T-helper 17 cell (primary cell): Measurements from ENCODE around the gene TECR. TPM values are rescaled to one million over a fixed set of nuclear protein-coding genes. Genes with fewer than 3 reads are reported as not detected.

Experiments
- ATAC-seq: fragments of 150-1000 bp; cut with Tn5 transposase; 2 replicates; pipeline ENCODE4 v1.10.0; 2021; ENCODE audit warnings: mild to moderate bottlenecking, moderate library complexity
- DNase-seq, 3 donors: peaks; one replicate each; pipeline versions ENCODE4 v3.0.0 to v3.0.0-alpha.2; 2020 to 2021
- H3K9me3 ChIP-seq: one replicate; pipeline ENCODE4 v1.7.0; 2013; ENCODE audit warnings: low read length, mild to moderate bottlenecking; ENCODE audit not compliant: control insufficient read depth, poor library complexity, severe bottlenecking
- H3K27ac Mint-ChIP-seq: one replicate; pipeline ENCODE4 v1.8.0; 2022; ENCODE audit warnings: mild to moderate bottlenecking, moderate library complexity, mixed read lengths
- H3K27me3 Mint-ChIP-seq: one replicate; pipeline ENCODE4 v1.8.0; 2022; ENCODE audit warnings: mixed read lengths
- H3K36me3 Mint-ChIP-seq: one replicate; pipeline ENCODE4 v1.8.0; 2022; ENCODE audit warnings: low read depth, mixed read lengths
- H3K4me1 Mint-ChIP-seq: one replicate; pipeline ENCODE4 v1.8.0; 2022; ENCODE audit warnings: mild to moderate bottlenecking, mixed read lengths
- H3K4me3 Mint-ChIP-seq: one replicate; pipeline ENCODE4 v1.8.0; 2022; ENCODE audit warnings: mild to moderate bottlenecking, moderate library complexity, mixed read lengths
- total RNA-seq, 4 donors: library from RNA in 2 of 4; stranded (reverse) in 2 of 4; gene quantifications; one replicate each; pipeline ENCODE4 v1.2.3 and lab custom pipeline; 2022 to 2026

The TECR gene
- total RNA-seq, 2 donors from 2014 or later = 111 to 125 TPM

DNA sequence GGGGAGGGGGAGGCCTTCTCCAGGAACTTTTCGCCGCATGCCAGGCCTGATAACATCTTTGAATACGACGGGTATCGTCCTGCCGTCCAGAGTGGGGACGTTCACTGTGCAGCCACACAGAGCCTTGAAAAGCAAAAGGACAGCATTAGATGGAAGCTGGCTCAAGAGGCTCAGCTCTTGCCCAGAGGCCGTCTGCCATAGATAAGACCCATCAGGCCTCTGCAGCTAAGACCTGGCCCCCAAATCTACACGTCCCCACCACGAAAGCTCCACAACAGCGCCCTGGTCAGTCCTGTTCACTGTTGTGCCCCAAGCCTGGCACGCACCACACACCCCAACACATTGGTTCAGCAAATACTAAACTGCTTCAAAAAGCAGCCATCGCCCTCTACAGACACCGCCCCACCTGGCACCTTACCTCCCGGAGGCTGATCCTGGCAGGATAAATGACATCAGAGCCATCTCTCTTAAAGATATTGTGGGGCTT lies 13.3 kb upstream of the TECR start:
- H3K4me3 Mint-ChIP-seq = peak overlapping the region; percentile 94
- peaks cover 36% of the 10 kb centered on the region for H3K4me1 Mint-ChIP-seq
- H3K9me3 ChIP-seq = no peaks in the 10 kb centered on the region
- no peak for ATAC-seq
- peak overlapping the region; percentile 99 for H3K27ac Mint-ChIP-seq
- H3K27me3 Mint-ChIP-seq = no peaks in the 10 kb centered on the region
- DNase-seq = no peak
- peaks cover 8% of the 10 kb centered on the region for H3K36me3 Mint-ChIP-seq

DNA sequence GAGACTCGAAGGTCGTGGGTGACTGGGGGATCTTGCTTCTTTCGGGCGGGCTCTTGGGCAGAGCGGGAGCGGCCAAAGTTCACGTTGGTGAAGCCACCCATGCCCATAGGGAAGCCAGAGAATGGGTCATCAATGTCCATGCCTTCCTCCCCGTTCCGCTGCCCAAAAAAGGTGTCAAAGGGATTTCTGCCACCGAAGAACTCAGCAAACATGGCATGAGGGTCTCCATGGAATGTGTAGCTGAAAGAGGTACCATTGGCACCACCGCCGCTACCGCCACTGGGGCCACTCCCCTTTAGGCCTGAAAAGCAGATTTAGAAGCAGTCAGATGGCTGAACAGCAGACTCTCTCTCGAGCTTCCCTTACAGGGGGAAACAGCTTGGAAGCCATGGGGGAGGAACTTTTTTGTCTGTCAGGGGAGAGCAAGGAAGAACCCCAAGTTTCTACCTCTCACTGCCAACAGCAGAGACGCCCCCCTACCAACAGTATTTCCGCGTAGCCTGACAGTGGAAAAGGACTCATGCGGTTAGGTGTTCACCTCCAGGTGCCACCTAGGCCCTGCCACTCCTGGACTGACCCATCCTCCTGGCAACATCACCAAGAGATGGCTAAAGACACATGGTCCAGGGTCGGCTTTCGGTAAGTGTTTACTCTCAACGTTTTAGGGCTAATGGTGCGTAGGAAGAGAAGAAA lies 12.5 kb upstream of the TECR start:
- ATAC-seq (no peak), DNase-seq (no peak)
- H3K9me3 ChIP-seq = no peaks in the 10 kb centered on the region
- Mint-ChIP-seq H3K27me3 (no peaks in the 10 kb centered on the region), H3K4me3 (peak overlapping the region; percentile 94), H3K36me3 (peaks cover 8% of the 10 kb centered on the region), H3K27ac (peak overlapping the region; percentile 99), H3K4me1 (peaks cover 42% of the 10 kb centered on the region)

GRCh38 chr19:14517446-14517839 lies 12.0 kb upstream of the TECR start:
- no peak for ATAC-seq
- H3K27me3 Mint-ChIP-seq = no peaks in the 10 kb centered on the region
- H3K9me3 ChIP-seq = no peaks in the 10 kb centered on the region
- no peak for DNase-seq
- peaks cover 8% of the 10 kb centered on the region for H3K36me3 Mint-ChIP-seq
- H3K4me1 Mint-ChIP-seq = peaks cover 48% of the 10 kb centered on the region
- peak overlapping the region; percentile 99 for H3K27ac Mint-ChIP-seq
- peak overlapping the region; percentile 94 for H3K4me3 Mint-ChIP-seq

DNA sequence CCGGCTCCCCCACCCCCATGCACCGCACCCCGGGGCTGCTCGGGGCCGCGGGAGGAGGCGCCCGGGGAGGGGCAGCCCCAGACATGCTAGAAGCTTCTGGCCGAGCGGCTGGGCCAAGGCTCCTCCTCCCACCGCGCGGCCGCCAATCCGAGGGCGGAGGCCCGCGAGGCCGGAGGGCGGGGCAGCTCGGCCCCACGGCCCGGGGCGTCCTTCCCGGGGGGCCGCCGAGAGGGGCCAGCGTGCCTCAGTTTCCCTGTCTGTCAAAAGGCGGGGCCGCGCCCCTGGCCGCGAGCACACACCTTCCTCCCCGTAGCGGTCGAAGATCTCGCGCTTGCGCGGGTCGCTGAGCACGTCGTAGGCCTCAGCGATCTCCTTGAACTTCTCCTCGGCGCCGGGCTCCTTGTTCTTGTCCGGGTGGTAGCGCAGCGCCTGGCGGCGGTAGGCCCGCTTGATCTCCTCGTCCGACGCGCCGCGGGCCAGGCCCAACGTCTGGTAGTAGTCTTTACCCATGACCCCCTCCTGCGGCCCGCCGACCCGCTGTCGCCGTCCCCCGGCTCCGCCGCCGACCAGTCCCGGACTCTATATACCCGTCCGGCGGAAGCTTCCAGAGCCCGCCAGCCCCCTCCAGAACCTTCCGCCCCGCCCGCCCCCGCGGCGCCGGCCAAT lies 11.4 kb upstream of the TECR start, which contains the start of gene DNAJB1:
TSS of gene DNAJB1 (minus strand) at position 558 of the 666 bp plus-strand sequence. CDS start at position 510, 48 bp downstream.
- H3K27me3 Mint-ChIP-seq = no peaks in the 10 kb centered on the region
- peak within 1 kb of the TSS; percentile 94 for H3K4me3 Mint-ChIP-seq
- peak within 1 kb of the TSS; percentile 99 for H3K27ac Mint-ChIP-seq
- peak; percentile 56 for ATAC-seq
- H3K36me3 Mint-ChIP-seq = peaks cover 8% of the 10 kb centered on the region
- peaks cover 53% of the 10 kb centered on the region for H3K4me1 Mint-ChIP-seq
- H3K9me3 ChIP-seq = no peaks in the 10 kb centered on the region
- DNase-seq = peak; percentile 52 to 58 (median 56)

- DNase-seq = no peak
- peaks cover 8% of the 10 kb centered on the region for H3K36me3 Mint-ChIP-seq
- H3K27ac Mint-ChIP-seq = peak overlapping the region; percentile 99
- peak overlapping the region; percentile 94 for H3K4me3 Mint-ChIP-seq
- ATAC-seq = no peak
- no peaks in the 10 kb centered on the region for H3K27me3 Mint-ChIP-seq
- peaks cover 58% of the 10 kb centered on the region for H3K4me1 Mint-ChIP-seq
- H3K9me3 ChIP-seq = no peaks in the 10 kb centered on the region
Measured at GRCh38 chr19:14519245-14519859, 10.0 kb upstream of the TECR start.

DNA sequence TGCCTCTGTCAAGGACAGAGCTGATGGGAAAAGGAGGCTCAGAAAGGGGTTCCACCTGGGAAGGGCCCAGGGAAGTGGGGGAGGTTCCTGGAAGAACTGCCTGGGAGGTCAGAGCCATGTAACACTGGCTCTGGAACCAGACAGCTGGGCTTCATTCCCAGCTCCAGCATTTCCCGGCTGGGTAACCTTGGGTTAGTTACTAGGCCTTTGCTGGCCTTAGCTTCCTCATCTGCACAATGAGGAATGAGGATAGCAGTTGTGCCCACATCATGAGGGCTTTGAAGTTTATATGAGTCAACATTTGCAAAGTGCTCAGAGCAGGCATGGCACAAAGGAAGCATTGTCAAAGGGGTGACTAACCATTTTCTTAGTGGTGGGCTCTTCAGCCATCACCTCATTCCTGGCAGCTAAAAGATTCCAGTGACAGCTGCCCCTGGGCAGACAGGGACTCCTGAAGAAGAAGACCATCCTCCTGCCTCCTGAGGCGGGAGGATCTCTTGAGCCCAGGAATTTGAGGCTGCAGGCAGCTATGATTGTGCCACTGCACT lies 9.5 kb upstream of the TECR start:
- DNase-seq (no peak), ATAC-seq (no peak)
- Mint-ChIP-seq H3K27ac (peak overlapping the region; percentile 99), H3K36me3 (peaks cover 8% of the 10 kb centered on the region), H3K4me3 (peak overlapping the region; percentile 78), H3K27me3 (no peaks in the 10 kb centered on the region), H3K4me1 (peaks cover 54% of the 10 kb centered on the region)
- H3K9me3 ChIP-seq = no peaks in the 10 kb centered on the region

DNA sequence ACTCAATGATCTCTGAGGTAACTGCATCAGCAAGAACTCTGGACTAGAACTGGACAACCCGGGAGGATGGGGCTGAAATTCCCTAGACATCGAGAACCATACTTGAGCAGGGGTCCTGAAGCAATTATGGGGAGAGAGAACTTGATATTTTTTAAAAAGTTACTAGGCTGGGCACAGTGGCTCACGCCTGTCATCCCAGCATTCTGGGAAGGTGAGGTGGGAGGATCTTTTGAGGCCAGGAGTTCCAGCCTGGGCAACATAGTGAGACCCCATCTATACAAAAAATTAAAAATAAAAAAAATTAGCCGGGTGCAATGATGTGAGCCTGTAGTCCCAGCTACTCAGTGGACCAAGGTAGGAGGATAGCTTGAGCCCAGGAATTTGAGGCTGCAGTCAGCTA lies 8.9 kb upstream of the TECR start:
- no peak overlapping the region for H3K4me3 Mint-ChIP-seq
- no peak for DNase-seq
- no peaks in the 10 kb centered on the region for H3K9me3 ChIP-seq
- peak overlapping the region; percentile 99 for H3K27ac Mint-ChIP-seq
- peaks cover 4% of the 10 kb centered on the region for H3K36me3 Mint-ChIP-seq
- ATAC-seq = no peak
- no peaks in the 10 kb centered on the region for H3K27me3 Mint-ChIP-seq
- H3K4me1 Mint-ChIP-seq = peaks cover 50% of the 10 kb centered on the region

GRCh38 chr19:14525729-14526128 lies 3.7 kb upstream of the TECR start:
- ATAC-seq (no peak), DNase-seq (no peak)
- no peaks in the 10 kb centered on the region for H3K9me3 ChIP-seq
- Mint-ChIP-seq H3K27me3 (no peaks in the 10 kb centered on the region), H3K4me3 (peak overlapping the region; percentile 19), H3K4me1 (peaks cover 33% of the 10 kb centered on the region), H3K27ac (peak overlapping the region; percentile 99), H3K36me3 (no peaks in the 10 kb centered on the region)

GRCh38 chr19:14526423-14526822 lies 3.0 kb upstream of the TECR start:
- Mint-ChIP-seq H3K4me3 (no peak overlapping the region), H3K27ac (peak overlapping the region; percentile 99), H3K4me1 (peaks cover 36% of the 10 kb centered on the region)

DNA sequence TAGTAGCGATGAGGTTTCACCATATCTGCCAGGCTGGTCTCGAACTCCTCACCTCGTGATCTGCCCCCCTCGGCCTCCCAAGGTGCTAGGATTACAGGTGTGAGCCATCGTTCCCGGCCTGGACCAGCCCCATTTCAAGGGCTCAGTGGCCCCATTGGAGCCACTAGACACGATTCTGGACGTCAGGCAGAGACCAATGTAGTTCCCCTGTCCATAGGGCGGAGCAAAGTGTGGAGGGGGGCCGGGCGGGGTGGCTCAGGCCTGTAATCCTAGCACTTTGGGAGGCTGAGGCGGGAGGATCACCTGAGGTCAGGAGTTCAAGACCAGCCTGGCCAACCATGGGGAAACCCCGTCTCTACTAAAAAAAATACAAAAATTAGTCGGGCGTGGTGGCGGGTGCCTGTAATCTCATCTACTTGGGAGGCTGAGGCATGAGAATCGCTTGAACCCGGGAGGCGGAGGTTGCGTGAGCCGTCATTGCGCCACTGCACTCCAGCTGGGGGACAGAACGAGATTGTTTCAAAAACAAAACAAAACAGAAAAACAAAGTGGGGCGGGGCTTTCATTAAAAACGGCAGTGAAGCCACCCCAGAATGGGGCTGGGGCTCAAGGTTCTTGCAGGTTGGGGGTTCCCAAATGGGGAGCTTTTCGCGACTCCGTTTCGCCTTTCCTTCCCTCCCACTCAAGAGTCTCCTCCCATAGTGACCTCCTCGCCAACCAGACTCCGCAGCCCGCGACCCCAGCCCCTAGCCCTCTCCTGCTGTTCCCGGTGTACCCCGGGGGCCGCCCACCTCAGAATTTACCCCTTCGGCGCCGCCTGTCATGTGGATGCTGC lies 758 bp upstream of the TECR start:
- H3K9me3 ChIP-seq = no peaks in the 10 kb centered on the region
- H3K27me3 Mint-ChIP-seq = no peaks in the 10 kb centered on the region
- H3K4me1 Mint-ChIP-seq = peaks cover 19% of the 10 kb centered on the region
- H3K4me3 Mint-ChIP-seq = peak overlapping the region; percentile 97
- ATAC-seq (peak; percentile 50), DNase-seq (no peak)
- no peaks in the 10 kb centered on the region for H3K36me3 Mint-ChIP-seq
- peak overlapping the region; percentile 96 for H3K27ac Mint-ChIP-seq

More at GRCh38 chr19:14526423-14526822, 3.0 kb upstream of the TECR start:
- no peaks in the 10 kb centered on the region for H3K27me3 Mint-ChIP-seq
- H3K36me3 Mint-ChIP-seq = no peaks in the 10 kb centered on the region
- H3K9me3 ChIP-seq = no peaks in the 10 kb centered on the region
- ATAC-seq (no peak), DNase-seq (no peak)

- DNase-seq = peak in 2 of 3 donors; percentile 24 to 33
Measured at GRCh38 chr19:14530005-14530348, 583 bp downstream of the TECR start.

GRCh38 chr19:14530506-14530905 lies 1.1 kb downstream of the TECR start:
- Mint-ChIP-seq H3K4me3 (peak overlapping the region; percentile 55), H3K27me3 (no peaks in the 10 kb centered on the region), H3K4me1 (peaks cover 18% of the 10 kb centered on the region), H3K36me3 (no peaks in the 10 kb centered on the region), H3K27ac (no peak overlapping the region)
- ATAC-seq = no peak
- no peaks in the 10 kb centered on the region for H3K9me3 ChIP-seq
- DNase-seq = no peak

More at GRCh38 chr19:14530005-14530348, 583 bp downstream of the TECR start:
- Mint-ChIP-seq H3K27me3 (no peaks in the 10 kb centered on the region), H3K4me3 (peak overlapping the region; percentile 97), H3K4me1 (peaks cover 18% of the 10 kb centered on the region), H3K27ac (peak overlapping the region; percentile 96), H3K36me3 (no peaks in the 10 kb centered on the region)
- no peak for ATAC-seq
- no peaks in the 10 kb centered on the region for H3K9me3 ChIP-seq
